Measurements from ENCODE around the gene EGFR.

Gene EGFR

GRCh38 chr7:55140941-55141278 is 122.1 kb downstream of the EGFR start:
- Histone ChIP-seq H3K27ac (no peak overlapping the region), H3K36me3 (peaks cover 14 to 34% (median 28%) of the 10 kb centered on the region in 3 donors), H3K4me1 (peaks cover 0 to 9% (median 0%) of the 10 kb centered on the region in 4 donors), H3K4me3 (no peak overlapping the region), H3K9me3 (no peaks in the 10 kb centered on the region), H3K27me3 (no peaks in the 10 kb centered on the region)
- TF ChIP-seq, protein P1, sequence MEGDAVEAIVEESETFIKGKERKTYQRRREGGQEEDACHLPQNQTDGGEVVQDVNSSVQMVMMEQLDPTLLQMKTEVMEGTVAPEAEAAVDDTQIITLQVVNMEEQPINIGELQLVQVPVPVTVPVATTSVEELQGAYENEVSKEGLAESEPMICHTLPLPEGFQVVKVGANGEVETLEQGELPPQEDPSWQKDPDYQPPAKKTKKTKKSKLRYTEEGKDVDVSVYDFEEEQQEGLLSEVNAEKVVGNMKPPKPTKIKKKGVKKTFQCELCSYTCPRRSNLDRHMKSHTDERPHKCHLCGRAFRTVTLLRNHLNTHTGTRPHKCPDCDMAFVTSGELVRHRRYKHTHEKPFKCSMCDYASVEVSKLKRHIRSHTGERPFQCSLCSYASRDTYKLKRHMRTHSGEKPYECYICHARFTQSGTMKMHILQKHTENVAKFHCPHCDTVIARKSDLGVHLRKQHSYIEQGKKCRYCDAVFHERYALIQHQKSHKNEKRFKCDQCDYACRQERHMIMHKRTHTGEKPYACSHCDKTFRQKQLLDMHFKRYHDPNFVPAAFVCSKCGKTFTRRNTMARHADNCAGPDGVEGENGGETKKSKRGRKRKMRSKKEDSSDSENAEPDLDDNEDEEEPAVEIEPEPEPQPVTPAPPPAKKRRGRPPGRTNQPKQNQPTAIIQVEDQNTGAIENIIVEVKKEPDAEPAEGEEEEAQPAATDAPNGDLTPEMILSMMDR (IDR thresholded peaks at IDR 0.05) = no peak
- no peak for DNase-seq
- intact Hi-C loops (cut with DNase I; ENCODE audit: low total_unique reads) = no loop called here

- no peaks in the 10 kb centered on the region for H3K9me3 ChIP-seq
- H3K27me3 ChIP-seq = no peaks in the 10 kb centered on the region
- peaks cover 26 to 56% (median 47%) of the 10 kb centered on the region in 3 donors for H3K36me3 ChIP-seq
- peaks cover 0 to 9% (median 0%) of the 10 kb centered on the region in 4 donors for H3K4me1 ChIP-seq
- H3K27ac ChIP-seq = no peak overlapping the region
- intact Hi-C loops (cut with DNase I; ENCODE audit: low total_unique reads) = no loop called here
- TF ChIP-seq, protein P1 (IDR thresholded peaks at IDR 0.05) = no peak
- no peak for DNase-seq
- H3K4me3 ChIP-seq = no peak overlapping the region
These were observed 124.2 kb downstream of the EGFR start for GRCh38 chr7:55142919-55143600.

DNA sequence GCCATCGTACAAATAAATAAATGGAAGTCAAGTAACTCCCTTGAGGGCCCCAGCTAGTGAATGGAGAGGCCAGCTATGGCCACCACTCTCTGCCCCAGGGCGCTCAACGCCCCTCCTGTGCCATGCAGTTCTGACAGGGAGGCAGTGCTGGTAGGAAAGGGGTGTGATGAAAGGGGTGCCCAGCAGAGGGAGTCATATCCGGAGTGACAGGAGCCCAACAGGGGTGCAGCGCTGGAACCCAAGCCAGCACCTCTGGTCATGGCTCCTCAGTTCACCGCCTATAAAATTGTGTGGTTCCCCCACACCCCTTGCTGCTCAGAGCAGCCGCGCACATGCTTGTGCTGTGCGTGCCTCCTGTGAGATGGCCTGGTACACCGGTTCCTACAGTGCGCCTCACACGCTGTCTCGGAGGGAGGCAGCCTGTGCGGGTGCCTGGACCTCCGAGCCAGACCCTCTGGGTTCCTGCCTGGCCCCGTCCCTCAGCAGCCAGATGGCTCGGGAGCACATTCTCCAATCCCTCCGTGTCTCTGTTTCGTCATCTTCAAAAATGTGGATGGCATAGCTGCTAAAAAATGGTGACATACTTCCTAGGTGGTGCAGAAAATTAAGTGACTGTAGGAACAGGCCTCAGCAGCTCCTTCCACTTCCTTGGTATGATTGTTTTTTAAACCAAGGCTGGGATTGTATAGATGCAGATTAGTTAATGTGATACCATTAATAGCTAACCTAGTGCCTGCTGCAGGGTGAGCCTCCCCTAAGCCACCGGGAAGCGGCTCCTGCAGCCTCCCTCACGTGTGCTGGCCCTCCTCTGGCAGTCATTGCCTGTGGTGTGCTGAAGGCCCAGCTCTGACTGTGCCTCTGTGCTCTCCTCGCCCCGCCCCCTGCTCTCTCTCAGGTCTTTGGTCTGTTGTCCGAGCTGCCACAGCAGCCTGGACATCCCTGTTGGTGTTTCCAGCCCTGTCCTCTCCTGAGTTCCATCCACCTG is 125.8 kb downstream of the EGFR start:
- Histone ChIP-seq H3K4me1 (peaks cover 0 to 9% (median 0%) of the 10 kb centered on the region in 4 donors), H3K4me3 (no peak overlapping the region), H3K36me3 (peaks cover 27 to 62% (median 47%) of the 10 kb centered on the region in 3 donors), H3K9me3 (no peaks in the 10 kb centered on the region), H3K27ac (no peak overlapping the region), H3K27me3 (no peaks in the 10 kb centered on the region)
- TF ChIP-seq, protein P1 (IDR thresholded peaks at IDR 0.05) = no peak
- DNase-seq = no peak
- intact Hi-C loops (cut with DNase I; ENCODE audit: low total_unique reads) = no loop called here

DNA sequence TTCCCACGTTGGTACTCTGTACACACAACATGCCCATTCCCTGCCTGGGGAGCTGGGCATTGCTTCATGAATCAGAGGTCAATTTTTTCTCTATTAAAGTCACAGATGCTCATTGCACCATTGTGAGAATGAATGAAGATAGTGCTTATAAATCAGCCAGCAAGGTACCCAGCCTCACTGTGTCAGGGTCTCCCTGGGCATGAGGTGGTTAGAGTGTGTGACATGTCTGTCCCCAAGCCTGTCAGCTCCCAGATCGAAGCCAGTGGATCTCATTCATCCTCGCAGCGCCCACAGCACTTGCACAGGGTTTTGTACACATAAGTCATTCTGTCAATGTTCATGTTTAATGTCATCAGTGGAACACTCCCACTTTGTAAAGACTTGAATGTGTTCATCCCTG is 126.8 kb downstream of the EGFR start:
- H3K4me1 ChIP-seq = peaks cover 0 to 3% (median 0%) of the 10 kb centered on the region in 4 donors
- no peak overlapping the region for H3K4me3 ChIP-seq
- no peaks in the 10 kb centered on the region for H3K9me3 ChIP-seq
- no peak overlapping the region for H3K27ac ChIP-seq
- no peak for DNase-seq
- TF ChIP-seq, protein P1 (IDR thresholded peaks at IDR 0.05) = no peak
- intact Hi-C loops (cut with DNase I; ENCODE audit: low total_unique reads) = no loop called here
- no peaks in the 10 kb centered on the region for H3K27me3 ChIP-seq
- H3K36me3 ChIP-seq = peaks cover 29 to 69% (median 54%) of the 10 kb centered on the region in 3 donors

GRCh38 chr7:55147101-55147500 is 128.3 kb downstream of the EGFR start:
- DNase-seq = no peak
- Histone ChIP-seq H3K4me1 (no peaks in the 10 kb centered on the region), H3K4me3 (no peak overlapping the region), H3K36me3 (peaks cover 36 to 84% (median 69%) of the 10 kb centered on the region in 3 donors), H3K9me3 (no peaks in the 10 kb centered on the region), H3K27me3 (no peaks in the 10 kb centered on the region), H3K27ac (no peak overlapping the region)
- intact Hi-C loops (cut with DNase I; ENCODE audit: low total_unique reads) = no loop called here
- TF ChIP-seq, protein P1 (IDR thresholded peaks at IDR 0.05) = no peak

All from tibial artery (tissue), 4 donors.